ENCODE data around the gene SPECC1. TPM values are rescaled to one million over a fixed set of nuclear protein-coding genes. Genes with fewer than 3 reads are reported as not detected.

Gene SPECC1
- total RNA-seq, 1 donor from 2014 or later: 93.1 TPM

DNA sequence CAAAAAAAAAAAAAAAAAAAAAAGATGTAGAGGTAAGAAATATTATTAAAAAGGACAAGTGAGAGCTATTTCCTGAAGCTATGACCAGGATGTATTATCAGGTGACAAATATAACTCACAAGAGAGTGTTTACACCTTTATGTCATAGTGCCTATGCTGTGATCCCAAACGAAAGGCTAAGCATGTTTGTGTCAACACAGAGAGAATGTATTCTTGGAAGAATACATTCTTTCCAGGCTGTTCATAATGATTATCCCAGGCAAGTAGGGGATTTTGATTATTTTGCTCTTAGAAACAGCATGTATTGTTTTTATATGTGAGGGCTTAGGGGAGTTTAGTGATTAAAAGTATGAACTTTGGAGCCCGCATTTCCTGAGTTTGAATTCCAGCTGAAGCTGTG lies 175.0 kb downstream of the SPECC1 start:
- Mint-ChIP-seq H3K27me3 (ENCODE audit: insufficient read depth, low read depth) (no peaks in the 10 kb centered on the region), H3K36me3 (peaks cover 2% of the 10 kb centered on the region), H3K4me1 (peaks cover 13% of the 10 kb centered on the region), H3K4me3 (no peak overlapping the region), H3K9me3 (no peaks in the 10 kb centered on the region), H3K27ac (no peak overlapping the region)
- Histone ChIP-seq H3K4me2 (no peak overlapping the region), H3K9ac (no peak overlapping the region), H3K27me3 (no peaks in the 10 kb centered on the region), H3F3A (ENCODE audit: low read depth) (peaks cover 15% of the 10 kb centered on the region), H4K20me1 (ENCODE audit: low read depth) (peaks cover 2% of the 10 kb centered on the region), H3K27ac (no peak overlapping the region), H2AFZ (replicated peaks) (no peak overlapping the region), H3K36me3 (no peaks in the 10 kb centered on the region), H3K4me1 (peaks cover 15% of the 10 kb centered on the region), H3K9me3 (ENCODE audit: low read depth) (no peaks in the 10 kb centered on the region), H3K4me3 (no peak overlapping the region), H3K79me2 (ENCODE audit: low read depth) (peaks cover 67% of the 10 kb centered on the region)
- no peak for DNase-seq (ENCODE audit: low spot score)
- TF ChIP-seq, protein P1, sequence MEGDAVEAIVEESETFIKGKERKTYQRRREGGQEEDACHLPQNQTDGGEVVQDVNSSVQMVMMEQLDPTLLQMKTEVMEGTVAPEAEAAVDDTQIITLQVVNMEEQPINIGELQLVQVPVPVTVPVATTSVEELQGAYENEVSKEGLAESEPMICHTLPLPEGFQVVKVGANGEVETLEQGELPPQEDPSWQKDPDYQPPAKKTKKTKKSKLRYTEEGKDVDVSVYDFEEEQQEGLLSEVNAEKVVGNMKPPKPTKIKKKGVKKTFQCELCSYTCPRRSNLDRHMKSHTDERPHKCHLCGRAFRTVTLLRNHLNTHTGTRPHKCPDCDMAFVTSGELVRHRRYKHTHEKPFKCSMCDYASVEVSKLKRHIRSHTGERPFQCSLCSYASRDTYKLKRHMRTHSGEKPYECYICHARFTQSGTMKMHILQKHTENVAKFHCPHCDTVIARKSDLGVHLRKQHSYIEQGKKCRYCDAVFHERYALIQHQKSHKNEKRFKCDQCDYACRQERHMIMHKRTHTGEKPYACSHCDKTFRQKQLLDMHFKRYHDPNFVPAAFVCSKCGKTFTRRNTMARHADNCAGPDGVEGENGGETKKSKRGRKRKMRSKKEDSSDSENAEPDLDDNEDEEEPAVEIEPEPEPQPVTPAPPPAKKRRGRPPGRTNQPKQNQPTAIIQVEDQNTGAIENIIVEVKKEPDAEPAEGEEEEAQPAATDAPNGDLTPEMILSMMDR (IDR thresholded peaks at IDR 0.05): no peak
- TF ChIP-seq EZH2phosphoT487 (IDR thresholded peaks at IDR 0.05): no peak
- no peak for TF ChIP-seq EZH2 (IDR thresholded peaks at IDR 0.05)

DNA sequence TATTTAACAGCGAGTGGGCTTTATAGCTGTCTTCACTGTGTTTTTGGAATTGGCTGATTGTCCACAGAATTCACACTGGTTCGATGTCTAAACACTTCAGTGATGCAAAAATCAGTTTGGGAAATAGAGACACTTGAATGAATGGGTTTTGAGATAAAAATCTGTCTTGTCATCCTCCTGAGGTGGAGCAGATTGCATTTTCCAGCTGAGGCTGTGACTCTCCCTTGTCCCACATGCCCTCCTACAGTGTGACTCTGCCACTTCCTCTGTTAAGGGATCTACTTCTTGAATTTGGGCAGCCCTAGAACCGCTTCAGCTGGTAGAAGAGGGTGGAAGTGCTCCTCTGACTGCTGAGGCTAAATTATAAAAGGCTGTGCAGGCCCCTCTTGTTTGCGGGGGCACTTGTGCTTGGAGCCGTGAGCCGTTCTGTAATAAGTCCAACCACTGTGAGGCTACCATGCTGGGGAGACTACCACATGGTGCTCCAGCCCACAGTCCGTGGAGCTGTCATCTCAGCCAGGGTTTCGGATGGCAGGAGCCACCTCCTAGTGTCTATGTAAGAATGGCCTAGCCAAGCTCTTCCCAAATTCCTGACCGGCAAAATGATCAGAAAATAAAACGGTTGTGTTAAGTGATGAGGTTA lies 175.9 kb downstream of the SPECC1 start:
- peaks cover 2% of the 10 kb centered on the region for H3K36me3 Mint-ChIP-seq
- Histone ChIP-seq H2AFZ (replicated peaks) (no peak overlapping the region), H3K27ac (no peak overlapping the region), H3K27me3 (no peaks in the 10 kb centered on the region), H3K9ac (no peak overlapping the region), H3K36me3 (no peaks in the 10 kb centered on the region), H3F3A (ENCODE audit: low read depth) (peaks cover 22% of the 10 kb centered on the region), H3K79me2 (ENCODE audit: low read depth) (peaks cover 71% of the 10 kb centered on the region), H3K4me1 (peaks cover 24% of the 10 kb centered on the region), H3K9me3 (ENCODE audit: low read depth) (no peaks in the 10 kb centered on the region), H3K4me3 (no peak overlapping the region), H3K4me2 (no peak overlapping the region), H4K20me1 (ENCODE audit: low read depth) (no peaks in the 10 kb centered on the region)
- H3K4me3 Mint-ChIP-seq: no peak overlapping the region
- no peaks in the 10 kb centered on the region for H3K27me3 Mint-ChIP-seq (ENCODE audit: insufficient read depth, low read depth)
- no peaks in the 10 kb centered on the region for H3K9me3 Mint-ChIP-seq
- H3K4me1 Mint-ChIP-seq: peaks cover 18% of the 10 kb centered on the region
- no peak for DNase-seq (ENCODE audit: low spot score)
- no peak overlapping the region for H3K27ac Mint-ChIP-seq
- TF ChIP-seq EZH2phosphoT487 (IDR thresholded peaks at IDR 0.05) (no peak), EZH2 (IDR thresholded peaks at IDR 0.05) (no peak)
- TF ChIP-seq, protein P1 (IDR thresholded peaks at IDR 0.05): no peak

DNA sequence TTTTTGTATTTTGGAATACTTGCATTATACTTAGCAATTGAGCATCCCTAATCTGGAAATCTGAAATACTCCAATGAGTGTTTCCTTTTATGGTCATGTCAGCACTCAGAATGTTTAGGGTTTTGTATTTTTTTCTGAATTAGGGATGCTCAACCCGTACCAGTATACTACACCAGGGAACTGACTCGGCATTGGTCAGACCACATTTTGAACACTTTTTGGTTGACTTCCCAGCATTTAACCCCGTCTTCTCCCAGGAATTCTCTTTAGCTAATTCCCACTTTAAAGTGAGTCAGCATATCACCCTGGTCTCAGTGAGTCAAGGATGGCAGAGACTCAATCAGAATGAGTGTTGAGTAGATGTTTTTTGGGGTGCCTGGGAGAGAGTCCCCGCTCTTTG lies 177.9 kb downstream of the SPECC1 start:
- peaks cover 4% of the 10 kb centered on the region for H3K9me3 Mint-ChIP-seq
- H3F3A ChIP-seq (ENCODE audit: low read depth): peaks cover 22% of the 10 kb centered on the region
- peaks cover 65% of the 10 kb centered on the region for H3K79me2 ChIP-seq (ENCODE audit: low read depth)
- peak overlapping the region; percentile 72 for H3K27ac Mint-ChIP-seq
- H3K4me3 ChIP-seq: no peak overlapping the region
- H3K27ac ChIP-seq: no peak overlapping the region
- H2AFZ ChIP-seq (replicated peaks): no peak overlapping the region
- TF ChIP-seq, protein P1 (IDR thresholded peaks at IDR 0.05): no peak
- TF ChIP-seq EZH2phosphoT487 (IDR thresholded peaks at IDR 0.05) (no peak), EZH2 (IDR thresholded peaks at IDR 0.05) (no peak)
- peaks cover 19% of the 10 kb centered on the region for H3K4me1 Mint-ChIP-seq
- DNase-seq (ENCODE audit: low spot score): no peak
- H3K27me3 Mint-ChIP-seq (ENCODE audit: insufficient read depth, low read depth): no peaks in the 10 kb centered on the region
- H3K4me2 ChIP-seq: no peak overlapping the region
- peaks cover 6% of the 10 kb centered on the region for H3K36me3 Mint-ChIP-seq
- H3K4me3 Mint-ChIP-seq: no peak overlapping the region
- H3K4me1 ChIP-seq: peaks cover 29% of the 10 kb centered on the region
- no peak overlapping the region for H3K9ac ChIP-seq
- no peaks in the 10 kb centered on the region for H4K20me1 ChIP-seq (ENCODE audit: low read depth)
- H3K9me3 ChIP-seq (ENCODE audit: low read depth): no peaks in the 10 kb centered on the region
- no peaks in the 10 kb centered on the region for H3K27me3 ChIP-seq
- H3K36me3 ChIP-seq: no peaks in the 10 kb centered on the region
